PFSK-1 (cell line): ENCODE measurements around the gene C19orf73.

ENCODE experiments used
- POLR2AphosphoS5 ChIP-seq: IDR thresholded peaks from 2 replicates; pipeline ENCODE4 v1.6.1; 2012; ENCODE audit warnings: low read depth, mild to moderate bottlenecking, control low read depth, low read length, moderate library complexity
- TAF1 ChIP-seq: IDR thresholded peaks from 2 replicates; pipeline ENCODE4 v1.6.1; 2012; ENCODE audit warnings: low read length, control low read depth, borderline replicate concordance; ENCODE audit not compliant: insufficient read depth

- TF ChIP-seq TAF1 (no peak), POLR2AphosphoS5 (no peak)
Observed at GRCh38 chr19:49154279-49154678, 35.3 kb upstream of the C19orf73 start.
